Vagina (tissue), 2 donors: Measurements from ENCODE around the gene TCOF1.

ENCODE experiments used
- POLR2A ChIP-seq, 2 donors: fragments of 450-650 bp; IDR thresholded peaks; one replicate each; pipeline ENCODE4 v1.6.1; 2017; ENCODE audit warnings: antibody characterized with exemption in 2 of 2, mild to moderate bottlenecking in 2 of 2, moderate library complexity in 2 of 2
- POLR2AphosphoS5 ChIP-seq, 2 donors: sonication (generic); formaldehyde crosslinking; IDR thresholded peaks; one replicate each; pipeline ENCODE4 v1.9.0; 2017; ENCODE audit warnings: antibody characterized with exemption in 2 of 2, mild to moderate bottlenecking in 2 of 2, low read depth in 1 of 2; ENCODE audit not compliant: insufficient read depth in 1 of 2
- TF ChIP-seq, protein P1 (sequence below), 3 experiments: fragments of 450-650 bp in 2 of 3; fragments of 200-600 bp in 1 of 3; sonication (generic) in 1 of 3; IDR thresholded peaks; one replicate each; pipeline ENCODE4 v1.5.1; 2017 to 2019; ENCODE audit warnings: antibody characterized with exemption in 3 of 3, mild to moderate bottlenecking in 2 of 3, moderate library complexity in 2 of 3

DNA sequence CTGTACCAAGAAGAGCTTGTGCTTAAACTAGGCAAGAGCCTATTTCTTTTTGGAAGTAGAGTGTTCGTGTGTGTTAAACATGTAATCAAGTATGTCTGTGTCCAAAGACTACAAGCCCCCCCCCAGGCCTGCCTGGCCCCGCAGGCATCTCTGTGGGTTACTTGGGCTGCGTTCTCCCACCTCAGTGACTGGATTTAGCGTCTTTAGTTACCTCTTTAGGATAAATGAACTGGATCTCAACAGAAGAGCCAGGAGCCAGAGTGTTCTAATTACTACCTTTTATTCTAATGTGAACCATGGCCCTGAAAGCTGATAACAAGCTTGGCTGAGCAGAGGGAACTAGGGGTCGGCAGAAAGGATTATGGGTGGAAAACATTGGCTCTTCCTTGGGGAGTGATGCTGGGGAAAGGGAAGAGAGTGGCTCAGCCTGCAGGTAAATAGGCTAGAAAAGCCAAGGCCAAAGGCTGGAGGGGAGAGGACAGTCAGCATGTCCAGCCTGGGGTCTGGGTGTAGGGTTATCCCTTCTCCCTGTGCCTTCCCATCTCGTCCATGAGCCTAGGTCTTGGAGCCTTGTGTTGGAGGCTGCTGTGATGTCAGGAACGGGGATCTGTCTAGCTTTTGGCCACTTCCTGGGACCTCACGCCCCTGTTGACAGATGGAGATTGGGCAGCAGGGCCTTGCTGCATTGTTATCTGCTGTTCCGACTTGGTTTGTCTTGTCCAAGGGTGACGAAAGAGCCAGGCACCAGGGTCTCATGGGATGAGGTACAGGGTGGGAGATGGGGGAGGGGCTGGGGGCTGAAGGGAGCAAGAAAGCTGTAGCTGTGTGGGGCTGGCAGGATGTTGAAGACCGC is 44.1 kb downstream of the TCOF1 start:
- TF ChIP-seq, protein P1, sequence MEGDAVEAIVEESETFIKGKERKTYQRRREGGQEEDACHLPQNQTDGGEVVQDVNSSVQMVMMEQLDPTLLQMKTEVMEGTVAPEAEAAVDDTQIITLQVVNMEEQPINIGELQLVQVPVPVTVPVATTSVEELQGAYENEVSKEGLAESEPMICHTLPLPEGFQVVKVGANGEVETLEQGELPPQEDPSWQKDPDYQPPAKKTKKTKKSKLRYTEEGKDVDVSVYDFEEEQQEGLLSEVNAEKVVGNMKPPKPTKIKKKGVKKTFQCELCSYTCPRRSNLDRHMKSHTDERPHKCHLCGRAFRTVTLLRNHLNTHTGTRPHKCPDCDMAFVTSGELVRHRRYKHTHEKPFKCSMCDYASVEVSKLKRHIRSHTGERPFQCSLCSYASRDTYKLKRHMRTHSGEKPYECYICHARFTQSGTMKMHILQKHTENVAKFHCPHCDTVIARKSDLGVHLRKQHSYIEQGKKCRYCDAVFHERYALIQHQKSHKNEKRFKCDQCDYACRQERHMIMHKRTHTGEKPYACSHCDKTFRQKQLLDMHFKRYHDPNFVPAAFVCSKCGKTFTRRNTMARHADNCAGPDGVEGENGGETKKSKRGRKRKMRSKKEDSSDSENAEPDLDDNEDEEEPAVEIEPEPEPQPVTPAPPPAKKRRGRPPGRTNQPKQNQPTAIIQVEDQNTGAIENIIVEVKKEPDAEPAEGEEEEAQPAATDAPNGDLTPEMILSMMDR (IDR thresholded peaks at IDR 0.05) = no peak
- TF ChIP-seq POLR2AphosphoS5 (IDR thresholded peaks at IDR 0.05; ENCODE audit: insufficient read depth in 1 of 2, low read depth in 1 of 2) (no peak), POLR2A (IDR thresholded peaks at IDR 0.05) (no peak)
